H7 (cell line): ENCODE measurements around the gene NOA1. TPM values are rescaled to one million over a fixed set of nuclear protein-coding genes. Genes with fewer than 3 reads are reported as not detected.
"Not testable (repeated sequence)": the region's sequence is repeated elsewhere in the genome, so short reads cannot be mapped to it uniquely, and the experiment has no call there.

Experiments used
- DNase-seq: peaks from one replicate; pipeline ENCODE4 v3.0.0; 2012
- H3K27me3 ChIP-seq: 2 replicates; pipeline ENCODE4 v1.6.0; 2011; ENCODE audit warnings: mild to moderate bottlenecking, low read length; ENCODE audit not compliant: control insufficient read depth, insufficient read depth
- H3K36me3 ChIP-seq: replicated peaks from 2 replicates; pipeline ENCODE4 v1.5.1; 2011; ENCODE audit warnings: low read length; ENCODE audit not compliant: control insufficient read depth, insufficient read depth
- H3K4me3 ChIP-seq: 2 replicates; pipeline ENCODE4 v1.5.1; 2011; ENCODE audit warnings: low read depth, mild to moderate bottlenecking, control low read depth, low read length, moderate library complexity; ENCODE audit not compliant: insufficient read depth
- total RNA-seq: library from RNA; depleted of rRNA; stranded (reverse); fragments of >200 nt; shearing (Covaris generic); gene quantifications from 2 replicates; pipeline ENCODE4 v1.2.3, GENCODE V29; 2014

The NOA1 gene
- total RNA-seq, 1 experiment from 2014 or later, result 38.8 TPM

GRCh38 chr4:56976283-56976836, 1.0 kb downstream of the NOA1 start:
- Histone ChIP-seq H3K27me3 (no peaks in the 10 kb centered on the region), H3K4me3 (peak overlapping the region; percentile 89), H3K36me3 (peaks cover 14% of the 10 kb centered on the region)
- DNase-seq, result no peak

- Histone ChIP-seq H3K27me3 (no peaks in the 10 kb centered on the region), H3K4me3 (no peak overlapping the region), H3K36me3 (peaks cover 18% of the 10 kb centered on the region)
- no peak for DNase-seq
Measured at GRCh38 chr4:56973336-56973735, 4.1 kb downstream of the NOA1 start.

GRCh38 chr4:56972809-56973208, 4.6 kb downstream of the NOA1 start:
- Histone ChIP-seq H3K4me3 (no peak overlapping the region), H3K27me3 (no peaks in the 10 kb centered on the region), H3K36me3 (peaks cover 18% of the 10 kb centered on the region)
- no peak for DNase-seq

GRCh38 chr4:56972389-56972788, 5.0 kb downstream of the NOA1 start:
- no peak for DNase-seq
- no peak overlapping the region for H3K4me3 ChIP-seq
- H3K27me3 ChIP-seq, result no peaks in the 10 kb centered on the region
- H3K36me3 ChIP-seq, result peaks cover 18% of the 10 kb centered on the region

- H3K4me3 ChIP-seq, result no peak overlapping the region
- H3K27me3 ChIP-seq, result no peaks in the 10 kb centered on the region
- H3K36me3 ChIP-seq, result peaks cover 21% of the 10 kb centered on the region
- DNase-seq, result no peak
Measured at GRCh38 chr4:56971383-56971782, 6.0 kb downstream of the NOA1 start.

GRCh38 chr4:56961107-56961500, 16.3 kb downstream of the NOA1 start:
- Histone ChIP-seq H3K4me3 (no peak overlapping the region), H3K27me3 (no peaks in the 10 kb centered on the region), H3K36me3 (peaks cover 5% of the 10 kb centered on the region)
- DNase-seq, result no peak

GRCh38 chr4:56959100-56959499, 18.3 kb downstream of the NOA1 start:
- Histone ChIP-seq H3K27me3 (no peaks in the 10 kb centered on the region), H3K36me3 (peaks cover 2% of the 10 kb centered on the region), H3K4me3 (no peak overlapping the region)
- no peak for DNase-seq

- no peak for DNase-seq
- Histone ChIP-seq H3K36me3 (no peaks in the 10 kb centered on the region; the same call in 1 of the 2 replicates), H3K4me3 (no peak overlapping the region), H3K27me3 (no peaks in the 10 kb centered on the region)
Measured at GRCh38 chr4:56958111-56958517, 19.3 kb downstream of the NOA1 start.

- DNase-seq, result no peak
Measured at GRCh38 chr4:56953680-56954520, 23.5 kb downstream of the NOA1 start.

GRCh38 chr4:56941403-56941802, 36.0 kb downstream of the NOA1 start:
- Histone ChIP-seq H3K27me3 (no peaks in the 10 kb centered on the region), H3K36me3 (no peaks in the 10 kb centered on the region; the same call in none of the 2 replicates), H3K4me3 (no peak overlapping the region)
- no peak for DNase-seq

More at GRCh38 chr4:56953680-56954520, 23.5 kb downstream of the NOA1 start:
- Histone ChIP-seq H3K36me3 (no peaks in the 10 kb centered on the region), H3K4me3 (no peak overlapping the region), H3K27me3 (no peaks in the 10 kb centered on the region)

- DNase-seq, result no peak
- Histone ChIP-seq H3K36me3 (no peaks in the 10 kb centered on the region; the same call in none of the 2 replicates), H3K27me3 (no peaks in the 10 kb centered on the region), H3K4me3 (no peak overlapping the region)
Measured at GRCh38 chr4:56940971-56941370, 36.4 kb downstream of the NOA1 start.

- Histone ChIP-seq H3K4me3 (no peak overlapping the region), H3K27me3 (no peaks in the 10 kb centered on the region), H3K36me3 (no peaks in the 10 kb centered on the region; the same call in none of the 2 replicates)
- no peak for DNase-seq
Measured at GRCh38 chr4:56940403-56940802, 37.0 kb downstream of the NOA1 start.

- not testable (repeated sequence) for H3K36me3 ChIP-seq, DNase-seq, H3K27me3 ChIP-seq, H3K4me3 ChIP-seq
Measured at GRCh38 chr4:56939826-56940225, 37.6 kb downstream of the NOA1 start.

GRCh38 chr4:56937262-56937661, 40.1 kb downstream of the NOA1 start:
- H3K36me3 ChIP-seq, result no peaks in the 10 kb centered on the region; the same call in none of the 2 replicates
- no peak for DNase-seq
- H3K4me3 ChIP-seq, result no peak overlapping the region
- no peaks in the 10 kb centered on the region for H3K27me3 ChIP-seq

- no peaks in the 10 kb centered on the region for H3K27me3 ChIP-seq
- no peak for DNase-seq
- H3K4me3 ChIP-seq, result no peak overlapping the region
- peaks cover 16% of the 10 kb centered on the region for H3K36me3 ChIP-seq
Measured at GRCh38 chr4:56931924-56932323, 45.5 kb downstream of the NOA1 start.
